MM.1S (cell line): Measurements from ENCODE around the gene STK39.

ENCODE experiments used
- DNase-seq: peaks from one replicate; pipeline ENCODE4 v3.0.0-alpha.2; 2015
- H2AFZ ChIP-seq: fragments of 300-600 bp; sonication (generic); 2 replicates; pipeline ENCODE4 v1.6.0; 2016; ENCODE audit warnings: antibody characterized with exemption, low read length
- H3F3A ChIP-seq: fragments of 300-600 bp; sonication (generic); 2 replicates; pipeline ENCODE4 v1.6.1; 2016; ENCODE audit warnings: mild to moderate bottlenecking, antibody characterized with exemption, low read length, moderate library complexity, mixed read lengths; ENCODE audit not compliant: insufficient read depth
- H3K27ac ChIP-seq: fragments of 300-600 bp; sonication (generic); 2 replicates; pipeline ENCODE4 v1.5.1; 2016; ENCODE audit warnings: mild to moderate bottlenecking, low read length
- H3K27me3 ChIP-seq: fragments of 300-600 bp; sonication (generic); replicated peaks from 2 replicates; pipeline ENCODE4 v1.6.0; 2016; ENCODE audit warnings: low read length; ENCODE audit not compliant: insufficient read depth
- H3K36me3 ChIP-seq: fragments of 300-600 bp; sonication (generic); replicated peaks from 2 replicates; pipeline ENCODE4 v1.6.1; 2016; ENCODE audit warnings: mild to moderate bottlenecking, low read length, mixed read lengths; ENCODE audit not compliant: insufficient read depth
- H3K4me1 ChIP-seq: fragments of 300-600 bp; sonication (generic); 2 replicates; pipeline ENCODE4 v1.6.1; 2016; ENCODE audit warnings: low read length, mixed read lengths
- H3K4me2 ChIP-seq: fragments of 300-600 bp; sonication (generic); 2 replicates; pipeline ENCODE4 v1.6.0; 2016; ENCODE audit warnings: low read depth, low read length
- H3K4me3 ChIP-seq: fragments of 300-600 bp; sonication (generic); 2 replicates; pipeline ENCODE4 v1.5.1; 2016; ENCODE audit warnings: low read length, mixed read lengths
- H3K79me2 ChIP-seq: fragments of 300-600 bp; sonication (generic); 2 replicates; pipeline ENCODE4 v1.6.1; 2016; ENCODE audit warnings: mixed run types, low read length, mixed read lengths
- H3K9ac ChIP-seq: fragments of 300-600 bp; sonication (generic); 2 replicates; pipeline ENCODE4 v1.6.1; 2016; ENCODE audit warnings: low read length, mixed read lengths
- H3K9me2 ChIP-seq: fragments of 300-600 bp; sonication (generic); replicated peaks from 2 replicates; pipeline ENCODE4 v1.6.1; 2016; ENCODE audit warnings: mild to moderate bottlenecking, low read length, mixed read lengths; ENCODE audit not compliant: insufficient read depth
- H3K9me3 ChIP-seq: fragments of 300-600 bp; sonication (generic); replicated peaks from 2 replicates; pipeline ENCODE4 v1.6.1; 2016; ENCODE audit warnings: mild to moderate bottlenecking, low read length, mixed read lengths; ENCODE audit not compliant: insufficient read depth
- H4K20me1 ChIP-seq: fragments of 300-600 bp; sonication (generic); 2 replicates; pipeline ENCODE4 v1.6.1; 2016; ENCODE audit warnings: mild to moderate bottlenecking, low read length, moderate library complexity, mixed read lengths; ENCODE audit not compliant: insufficient read depth
- EZH2 ChIP-seq: fragments of 300-600 bp; sonication (generic); optimal IDR thresholded peaks from 2 replicates; pipeline ENCODE3; 2017; ENCODE audit warnings: low read depth, mild to moderate bottlenecking, antibody characterized with exemption, low read length, mixed read lengths
- EZH2phosphoT487 ChIP-seq: fragments of 300-600 bp; sonication (generic); IDR thresholded peaks from 2 replicates; pipeline ENCODE4 v1.6.1; 2018; ENCODE audit warnings: antibody characterized with exemption, low read length
- TF ChIP-seq, protein P1 (sequence below): fragments of 300-600 bp; sonication (generic); IDR thresholded peaks from 2 replicates; pipeline ENCODE4 v1.5.1; 2016; ENCODE audit warnings: antibody characterized with exemption, low read length, mixed read lengths

Gene STK39

DNA sequence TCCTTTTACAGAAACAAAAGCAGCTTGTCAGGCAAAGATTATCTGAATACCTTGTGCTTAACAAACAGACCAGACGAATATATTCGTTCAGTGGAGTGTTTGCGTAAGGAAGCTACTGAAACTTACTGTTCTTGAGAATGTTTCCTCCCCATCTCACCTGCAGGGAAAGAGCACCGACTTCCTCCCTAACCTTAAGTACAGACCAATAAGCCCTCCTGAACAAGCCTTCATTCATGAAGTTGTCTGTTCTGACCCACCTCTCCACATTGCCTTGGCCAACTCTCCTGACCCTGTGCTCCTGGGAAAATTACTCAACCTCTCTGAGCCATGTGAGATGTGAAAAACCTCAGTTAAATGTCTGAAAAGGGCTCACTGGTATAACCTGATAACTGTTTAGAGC is 35.2 kb downstream of the STK39 start:
- no peak overlapping the region for H2AFZ ChIP-seq
- no peak overlapping the region for H3K27ac ChIP-seq
- no peaks in the 10 kb centered on the region for H3K27me3 ChIP-seq
- no peaks in the 10 kb centered on the region for H4K20me1 ChIP-seq
- no peaks in the 10 kb centered on the region for H3K9me3 ChIP-seq
- H3K4me1 ChIP-seq = no peaks in the 10 kb centered on the region
- no peaks in the 10 kb centered on the region for H3K9me2 ChIP-seq
- H3K4me3 ChIP-seq = no peak overlapping the region
- DNase-seq = no peak
- H3K9ac ChIP-seq = no peak overlapping the region
- TF ChIP-seq EZH2 (no peak), EZH2phosphoT487 (no peak)
- TF ChIP-seq, protein P1, sequence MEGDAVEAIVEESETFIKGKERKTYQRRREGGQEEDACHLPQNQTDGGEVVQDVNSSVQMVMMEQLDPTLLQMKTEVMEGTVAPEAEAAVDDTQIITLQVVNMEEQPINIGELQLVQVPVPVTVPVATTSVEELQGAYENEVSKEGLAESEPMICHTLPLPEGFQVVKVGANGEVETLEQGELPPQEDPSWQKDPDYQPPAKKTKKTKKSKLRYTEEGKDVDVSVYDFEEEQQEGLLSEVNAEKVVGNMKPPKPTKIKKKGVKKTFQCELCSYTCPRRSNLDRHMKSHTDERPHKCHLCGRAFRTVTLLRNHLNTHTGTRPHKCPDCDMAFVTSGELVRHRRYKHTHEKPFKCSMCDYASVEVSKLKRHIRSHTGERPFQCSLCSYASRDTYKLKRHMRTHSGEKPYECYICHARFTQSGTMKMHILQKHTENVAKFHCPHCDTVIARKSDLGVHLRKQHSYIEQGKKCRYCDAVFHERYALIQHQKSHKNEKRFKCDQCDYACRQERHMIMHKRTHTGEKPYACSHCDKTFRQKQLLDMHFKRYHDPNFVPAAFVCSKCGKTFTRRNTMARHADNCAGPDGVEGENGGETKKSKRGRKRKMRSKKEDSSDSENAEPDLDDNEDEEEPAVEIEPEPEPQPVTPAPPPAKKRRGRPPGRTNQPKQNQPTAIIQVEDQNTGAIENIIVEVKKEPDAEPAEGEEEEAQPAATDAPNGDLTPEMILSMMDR = no peak
- H3K79me2 ChIP-seq = no peaks in the 10 kb centered on the region
- no peaks in the 10 kb centered on the region for H3K36me3 ChIP-seq
- H3K4me2 ChIP-seq = no peak overlapping the region
- H3F3A ChIP-seq = no peaks in the 10 kb centered on the region

DNA sequence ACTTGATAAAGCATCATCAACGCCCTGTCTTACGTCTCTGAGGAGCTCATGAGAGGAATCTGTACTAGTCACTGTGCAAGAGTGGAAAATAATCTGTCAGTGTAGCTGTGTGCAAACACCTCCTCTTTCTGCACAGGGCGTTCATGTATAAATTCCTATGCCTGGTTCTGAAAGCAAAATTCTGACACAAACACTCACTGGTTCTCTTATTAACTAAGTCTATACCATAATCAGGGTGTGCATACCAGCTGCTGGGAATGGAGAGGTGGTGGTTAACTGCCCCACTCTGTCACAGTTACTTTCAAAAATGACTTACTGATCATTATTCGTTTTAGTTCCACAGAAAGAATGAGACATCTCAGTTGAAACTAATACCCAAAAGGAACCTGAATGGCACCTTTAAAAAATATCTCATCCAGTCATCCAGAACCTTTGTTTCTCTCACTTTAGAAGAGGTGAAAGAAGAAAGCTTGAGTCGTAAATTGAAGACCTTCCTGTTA is 35.7 kb downstream of the STK39 start:
- Histone ChIP-seq H3K4me3 (no peak overlapping the region), H3K9me3 (no peaks in the 10 kb centered on the region), H3K4me1 (no peaks in the 10 kb centered on the region), H3K36me3 (no peaks in the 10 kb centered on the region), H3K4me2 (no peak overlapping the region), H4K20me1 (no peaks in the 10 kb centered on the region), H3K9me2 (no peaks in the 10 kb centered on the region), H3K27ac (no peak overlapping the region), H3F3A (no peaks in the 10 kb centered on the region), H3K9ac (no peak overlapping the region), H3K79me2 (no peaks in the 10 kb centered on the region), H3K27me3 (no peaks in the 10 kb centered on the region), H2AFZ (no peak overlapping the region)
- TF ChIP-seq, protein P1 = no peak
- TF ChIP-seq EZH2 (no peak), EZH2phosphoT487 (no peak)
- no peak for DNase-seq

DNA sequence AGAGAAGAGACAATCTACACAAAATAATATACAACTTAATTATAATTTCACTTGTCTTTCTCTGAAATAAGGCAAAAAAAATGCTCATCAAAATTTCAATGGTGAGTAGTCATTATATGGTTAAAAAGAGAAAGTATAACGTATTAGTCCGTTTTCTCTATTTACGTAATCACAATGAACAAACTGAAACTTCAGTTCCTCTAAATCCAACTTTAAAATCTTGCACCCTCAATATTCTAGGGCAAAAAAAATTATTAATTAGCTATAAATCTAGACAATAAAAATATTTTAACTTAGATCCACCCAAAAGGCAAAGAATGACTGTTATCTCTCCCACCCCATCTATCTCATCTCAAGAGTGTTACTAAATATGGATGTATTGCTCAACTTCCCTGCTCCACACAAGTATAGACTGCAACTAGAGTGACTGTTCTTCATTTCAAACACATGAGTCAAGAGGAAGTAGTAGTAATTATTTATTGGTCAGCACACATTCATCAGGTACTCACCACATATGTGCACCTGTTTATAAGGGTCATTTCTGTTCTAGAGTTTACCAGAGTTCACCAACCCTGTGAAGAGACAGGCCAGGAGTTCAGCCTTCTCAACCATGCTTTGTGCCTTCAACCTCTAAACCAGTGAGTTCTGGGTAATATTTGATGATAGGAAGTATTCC is 36.4 kb downstream of the STK39 start:
- TF ChIP-seq, protein P1 = no peak
- no peak for TF ChIP-seq EZH2
- Histone ChIP-seq H4K20me1 (no peaks in the 10 kb centered on the region), H3K9ac (no peak overlapping the region), H3K4me3 (no peak overlapping the region), H3K9me3 (no peaks in the 10 kb centered on the region), H2AFZ (no peak overlapping the region), H3K27ac (no peak overlapping the region), H3K4me2 (no peak overlapping the region), H3K36me3 (no peaks in the 10 kb centered on the region), H3F3A (no peaks in the 10 kb centered on the region), H3K4me1 (no peaks in the 10 kb centered on the region), H3K79me2 (no peaks in the 10 kb centered on the region), H3K27me3 (no peaks in the 10 kb centered on the region), H3K9me2 (no peaks in the 10 kb centered on the region)
- DNase-seq = no peak
